Progenitor cell of endocrine pancreas (in vitro differentiated cells): ENCODE measurements around the gene WDFY4. TPM values are rescaled to one million over a fixed set of nuclear protein-coding genes. Genes with fewer than 3 reads are reported as not detected.

Experiments used
- DNase-seq: peaks from one replicate; pipeline ENCODE4 v3.0.0; 2021; ENCODE audit warnings: low spot score; ENCODE audit not compliant: unreplicated experiment
- H3K27ac Mint-ChIP-seq: 2 replicates; pipeline ENCODE4 v1.8.0; 2021; ENCODE audit warnings: mild to moderate bottlenecking, moderate library complexity, mixed read lengths
- H3K27me3 Mint-ChIP-seq: 2 replicates; pipeline ENCODE4 v1.8.0; 2021; ENCODE audit warnings: mixed read lengths
- H3K36me3 Mint-ChIP-seq: 2 replicates; pipeline ENCODE4 v1.8.0; 2022; ENCODE audit warnings: mixed read lengths; ENCODE audit not compliant: insufficient read depth
- H3K4me1 Mint-ChIP-seq: 2 replicates; pipeline ENCODE4 v1.8.0; 2021; ENCODE audit warnings: low read depth, mixed read lengths
- H3K4me3 Mint-ChIP-seq: 2 replicates; pipeline ENCODE4 v1.8.0; 2021; ENCODE audit warnings: low read depth, mild to moderate bottlenecking, moderate library complexity, mixed read lengths
- H3K9me3 Mint-ChIP-seq: 2 replicates; pipeline ENCODE4 v1.8.0; 2021; ENCODE audit warnings: low read depth, mixed read lengths
- CTCF ChIP-seq: fragments of 200-600 bp; sonication (generic); IDR thresholded peaks from one replicate; pipeline ENCODE4 v1.5.0; 2021; ENCODE audit warnings: antibody characterized with exemption, mild to moderate bottlenecking; ENCODE audit not compliant: unreplicated experiment
- total RNA-seq: library from RNA; stranded (reverse); gene quantifications from 2 replicates; pipeline ENCODE4 v1.2.1, GENCODE V29; 2021

The WDFY4 gene
- total RNA-seq, 1 donor from 2014 or later = 0.07 TPM

GRCh38 chr10:49012603-49013002 lies 327.9 kb downstream of the WDFY4 start:
- H3K9me3 Mint-ChIP-seq = no peaks in the 10 kb centered on the region
- no peak overlapping the region for H3K4me3 Mint-ChIP-seq
- DNase-seq = no peak
- H3K36me3 Mint-ChIP-seq = no peaks in the 10 kb centered on the region
- peaks cover 22% of the 10 kb centered on the region for H3K27me3 Mint-ChIP-seq
- no peaks in the 10 kb centered on the region for H3K4me1 Mint-ChIP-seq
- no peak for TF ChIP-seq CTCF
- H3K27ac Mint-ChIP-seq = no peak overlapping the region

GRCh38 chr10:49015700-49016099 lies 331.0 kb downstream of the WDFY4 start:
- Mint-ChIP-seq H3K9me3 (no peaks in the 10 kb centered on the region), H3K27ac (no peak overlapping the region), H3K27me3 (peaks cover 18% of the 10 kb centered on the region), H3K4me3 (no peak overlapping the region), H3K4me1 (peaks cover 3% of the 10 kb centered on the region), H3K36me3 (no peaks in the 10 kb centered on the region)
- no peak for DNase-seq
- no peak for TF ChIP-seq CTCF

- no peak for TF ChIP-seq CTCF
- Mint-ChIP-seq H3K4me1 (peaks cover 16% of the 10 kb centered on the region), H3K9me3 (no peaks in the 10 kb centered on the region), H3K27me3 (peaks cover 11% of the 10 kb centered on the region), H3K36me3 (no peaks in the 10 kb centered on the region), H3K27ac (no peak overlapping the region), H3K4me3 (no peak overlapping the region)
- no peak for DNase-seq
These were observed 337.0 kb downstream of the WDFY4 start for GRCh38 chr10:49021685-49022084.

- Mint-ChIP-seq H3K4me1 (peaks cover 16% of the 10 kb centered on the region), H3K9me3 (no peaks in the 10 kb centered on the region), H3K36me3 (no peaks in the 10 kb centered on the region), H3K27ac (no peak overlapping the region), H3K27me3 (peaks cover 14% of the 10 kb centered on the region), H3K4me3 (no peak overlapping the region)
- no peak for DNase-seq
- no peak for TF ChIP-seq CTCF
These were observed 338.4 kb downstream of the WDFY4 start for GRCh38 chr10:49023071-49023470.

- Mint-ChIP-seq H3K27me3 (peaks cover 14% of the 10 kb centered on the region), H3K9me3 (no peaks in the 10 kb centered on the region), H3K36me3 (no peaks in the 10 kb centered on the region), H3K27ac (no peak overlapping the region), H3K4me3 (no peak overlapping the region), H3K4me1 (peaks cover 22% of the 10 kb centered on the region)
- no peak for DNase-seq
- no peak for TF ChIP-seq CTCF
These were observed 339.1 kb downstream of the WDFY4 start for GRCh38 chr10:49023752-49024151.
